ENCODE results near the gene TMEM184B. TPM values are rescaled to one million over a fixed set of nuclear protein-coding genes. Genes with fewer than 3 reads are reported as not detected.

TMEM184B gene
- total RNA-seq, 1 experiment from 2014 or later, result 89.7 TPM

DNA sequence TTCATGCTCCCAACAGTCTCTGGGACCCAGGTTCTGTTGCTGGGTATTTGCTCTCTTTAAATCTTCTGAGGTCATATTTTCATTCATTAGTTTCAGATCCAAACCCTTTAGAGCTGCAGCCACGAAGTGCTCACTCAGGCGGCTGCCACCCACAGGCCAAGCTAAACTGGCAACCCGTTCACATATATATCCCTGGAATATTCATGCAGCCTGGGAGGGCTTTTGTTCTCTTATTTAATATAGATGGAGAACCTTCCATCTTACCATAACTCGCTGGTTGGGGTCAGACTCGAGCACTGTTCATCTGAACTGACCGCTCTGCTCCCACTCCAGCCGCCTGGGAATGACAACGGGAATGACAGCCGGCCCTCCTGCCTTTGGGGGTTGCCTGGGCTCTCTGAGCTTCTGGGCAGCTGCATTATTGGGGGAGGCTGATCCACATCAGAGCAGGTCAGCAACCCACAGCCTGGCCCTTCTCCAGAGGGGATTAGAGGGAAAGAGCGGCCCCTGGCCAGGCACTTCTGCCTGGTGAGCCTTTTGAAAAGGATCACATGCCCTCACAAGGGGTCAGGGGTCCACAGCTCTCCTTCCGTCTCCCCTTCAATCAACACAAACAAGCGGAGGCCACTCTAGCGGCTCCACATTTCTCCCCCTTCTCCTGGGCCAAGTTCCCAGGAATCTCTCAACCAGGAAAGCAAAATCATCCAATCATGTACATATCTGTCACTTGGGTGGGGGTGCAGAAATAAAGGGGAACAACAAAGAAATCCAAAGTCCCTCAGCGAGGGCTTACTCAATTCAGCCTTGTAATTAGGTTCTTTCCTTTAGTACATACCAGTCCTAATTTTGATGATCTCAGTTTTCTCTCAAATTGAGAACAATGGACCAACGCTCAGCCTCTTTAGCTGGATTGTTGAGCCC lies 11.8 kb downstream of the TMEM184B start:
- Mint-ChIP-seq H3K36me3 (peaks cover 5% of the 10 kb centered on the region; the same call in 1 of the 2 replicates), H3K4me3 (no peak overlapping the region), H3K27me3 (ENCODE audit: low read depth) (no peaks in the 10 kb centered on the region), H3K9me3 (no peaks in the 10 kb centered on the region), H3K4me1 (peaks cover 52% of the 10 kb centered on the region), H3K27ac (peak overlapping the region; percentile 43)
- ChIA-PET CTCF (interaction anchor here (0.6 to 3.2 kb wide), 12 partner anchors 10 to 209 kb away, joined by 3 to 27 read pairs (median 4); no protein-coding TSS in a partner anchor), POLR2A (interaction anchor here (1.0 kb wide), 1 partner anchor 75 kb away, joined by 3 read pairs; no protein-coding TSS in a partner anchor)
- no peak for ATAC-seq
- TF ChIP-seq NFYB (CRISPR knock-in tag; conservative IDR thresholded peaks at IDR 0.05; ENCODE audit: low read depth), result no peak
- TF ChIP-seq NFE2L1 (CRISPR knock-in tag; IDR thresholded peaks at IDR 0.05), result no peak
- no peak for TF ChIP-seq HMGA2 (CRISPR knock-in tag; IDR thresholded peaks at IDR 0.05)
- TF ChIP-seq CREM (CRISPR knock-in tag; IDR thresholded peaks at IDR 0.05), result no peak
- TF ChIP-seq ZNF263 (CRISPR knock-in tag; IDR thresholded peaks at IDR 0.05; ENCODE audit: low read depth), result no peak
- TF ChIP-seq, protein P1, sequence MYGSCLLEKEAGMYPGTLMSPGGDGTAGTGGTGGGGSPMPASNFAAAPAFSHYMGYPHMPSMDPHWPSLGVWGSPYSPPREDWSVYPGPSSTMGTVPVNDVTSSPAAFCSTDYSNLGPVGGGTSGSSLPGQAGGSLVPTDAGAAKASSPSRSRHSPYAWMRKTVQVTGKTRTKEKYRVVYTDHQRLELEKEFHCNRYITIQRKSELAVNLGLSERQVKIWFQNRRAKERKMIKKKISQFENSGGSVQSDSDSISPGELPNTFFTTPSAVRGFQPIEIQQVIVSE (CRISPR knock-in tag; IDR thresholded peaks at IDR 0.05; ENCODE audit: borderline replicate concordance), result no peak
- TF ChIP-seq, protein P2, sequence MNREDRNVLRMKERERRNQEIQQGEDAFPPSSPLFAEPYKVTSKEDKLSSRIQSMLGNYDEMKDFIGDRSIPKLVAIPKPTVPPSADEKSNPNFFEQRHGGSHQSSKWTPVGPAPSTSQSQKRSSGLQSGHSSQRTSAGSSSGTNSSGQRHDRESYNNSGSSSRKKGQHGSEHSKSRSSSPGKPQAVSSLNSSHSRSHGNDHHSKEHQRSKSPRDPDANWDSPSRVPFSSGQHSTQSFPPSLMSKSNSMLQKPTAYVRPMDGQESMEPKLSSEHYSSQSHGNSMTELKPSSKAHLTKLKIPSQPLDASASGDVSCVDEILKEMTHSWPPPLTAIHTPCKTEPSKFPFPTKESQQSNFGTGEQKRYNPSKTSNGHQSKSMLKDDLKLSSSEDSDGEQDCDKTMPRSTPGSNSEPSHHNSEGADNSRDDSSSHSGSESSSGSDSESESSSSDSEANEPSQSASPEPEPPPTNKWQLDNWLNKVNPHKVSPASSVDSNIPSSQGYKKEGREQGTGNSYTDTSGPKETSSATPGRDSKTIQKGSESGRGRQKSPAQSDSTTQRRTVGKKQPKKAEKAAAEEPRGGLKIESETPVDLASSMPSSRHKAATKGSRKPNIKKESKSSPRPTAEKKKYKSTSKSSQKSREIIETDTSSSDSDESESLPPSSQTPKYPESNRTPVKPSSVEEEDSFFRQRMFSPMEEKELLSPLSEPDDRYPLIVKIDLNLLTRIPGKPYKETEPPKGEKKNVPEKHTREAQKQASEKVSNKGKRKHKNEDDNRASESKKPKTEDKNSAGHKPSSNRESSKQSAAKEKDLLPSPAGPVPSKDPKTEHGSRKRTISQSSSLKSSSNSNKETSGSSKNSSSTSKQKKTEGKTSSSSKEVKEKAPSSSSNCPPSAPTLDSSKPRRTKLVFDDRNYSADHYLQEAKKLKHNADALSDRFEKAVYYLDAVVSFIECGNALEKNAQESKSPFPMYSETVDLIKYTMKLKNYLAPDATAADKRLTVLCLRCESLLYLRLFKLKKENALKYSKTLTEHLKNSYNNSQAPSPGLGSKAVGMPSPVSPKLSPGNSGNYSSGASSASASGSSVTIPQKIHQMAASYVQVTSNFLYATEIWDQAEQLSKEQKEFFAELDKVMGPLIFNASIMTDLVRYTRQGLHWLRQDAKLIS (CRISPR knock-in tag; IDR thresholded peaks at IDR 0.05; ENCODE audit: borderline replicate concordance), result no peak
- TF ChIP-seq CBFB (CRISPR knock-in tag; IDR thresholded peaks at IDR 0.05; ENCODE audit: low read depth), result no peak
- no peak for DNase-seq (ENCODE audit: low spot score)

- Mint-ChIP-seq H3K36me3 (peaks cover 5% of the 10 kb centered on the region; the same call in 1 of the 2 replicates), H3K4me3 (no peak overlapping the region), H3K4me1 (peaks cover 41% of the 10 kb centered on the region), H3K27me3 (ENCODE audit: low read depth) (no peaks in the 10 kb centered on the region), H3K9me3 (no peaks in the 10 kb centered on the region), H3K27ac (peak overlapping the region; percentile 83)
- CTCF ChIA-PET, result interaction anchor here (0.6 kb wide), 1 partner anchor 315 kb away, joined by 4 read pairs; no protein-coding TSS in a partner anchor
- POLR2A ChIA-PET, result no interaction called here
- no peak for DNase-seq (ENCODE audit: low spot score)
- ATAC-seq, result no peak
- TF ChIP-seq, protein P3, sequence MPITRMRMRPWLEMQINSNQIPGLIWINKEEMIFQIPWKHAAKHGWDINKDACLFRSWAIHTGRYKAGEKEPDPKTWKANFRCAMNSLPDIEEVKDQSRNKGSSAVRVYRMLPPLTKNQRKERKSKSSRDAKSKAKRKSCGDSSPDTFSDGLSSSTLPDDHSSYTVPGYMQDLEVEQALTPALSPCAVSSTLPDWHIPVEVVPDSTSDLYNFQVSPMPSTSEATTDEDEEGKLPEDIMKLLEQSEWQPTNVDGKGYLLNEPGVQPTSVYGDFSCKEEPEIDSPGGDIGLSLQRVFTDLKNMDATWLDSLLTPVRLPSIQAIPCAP (CRISPR knock-in tag; IDR thresholded peaks at IDR 0.05), result no peak
- TF ChIP-seq ETV6 (CRISPR knock-in tag; IDR thresholded peaks at IDR 0.05), result no peak
- TF ChIP-seq, protein P4, sequence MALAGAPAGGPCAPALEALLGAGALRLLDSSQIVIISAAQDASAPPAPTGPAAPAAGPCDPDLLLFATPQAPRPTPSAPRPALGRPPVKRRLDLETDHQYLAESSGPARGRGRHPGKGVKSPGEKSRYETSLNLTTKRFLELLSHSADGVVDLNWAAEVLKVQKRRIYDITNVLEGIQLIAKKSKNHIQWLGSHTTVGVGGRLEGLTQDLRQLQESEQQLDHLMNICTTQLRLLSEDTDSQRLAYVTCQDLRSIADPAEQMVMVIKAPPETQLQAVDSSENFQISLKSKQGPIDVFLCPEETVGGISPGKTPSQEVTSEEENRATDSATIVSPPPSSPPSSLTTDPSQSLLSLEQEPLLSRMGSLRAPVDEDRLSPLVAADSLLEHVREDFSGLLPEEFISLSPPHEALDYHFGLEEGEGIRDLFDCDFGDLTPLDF (CRISPR knock-in tag; IDR thresholded peaks at IDR 0.05), result no peak
- TF ChIP-seq TEAD4 (CRISPR knock-in tag; IDR thresholded peaks at IDR 0.05), result no peak
- no peak for TF ChIP-seq ZNF416 (CRISPR knock-in tag; IDR thresholded peaks at IDR 0.05)
- TF ChIP-seq, protein P5, sequence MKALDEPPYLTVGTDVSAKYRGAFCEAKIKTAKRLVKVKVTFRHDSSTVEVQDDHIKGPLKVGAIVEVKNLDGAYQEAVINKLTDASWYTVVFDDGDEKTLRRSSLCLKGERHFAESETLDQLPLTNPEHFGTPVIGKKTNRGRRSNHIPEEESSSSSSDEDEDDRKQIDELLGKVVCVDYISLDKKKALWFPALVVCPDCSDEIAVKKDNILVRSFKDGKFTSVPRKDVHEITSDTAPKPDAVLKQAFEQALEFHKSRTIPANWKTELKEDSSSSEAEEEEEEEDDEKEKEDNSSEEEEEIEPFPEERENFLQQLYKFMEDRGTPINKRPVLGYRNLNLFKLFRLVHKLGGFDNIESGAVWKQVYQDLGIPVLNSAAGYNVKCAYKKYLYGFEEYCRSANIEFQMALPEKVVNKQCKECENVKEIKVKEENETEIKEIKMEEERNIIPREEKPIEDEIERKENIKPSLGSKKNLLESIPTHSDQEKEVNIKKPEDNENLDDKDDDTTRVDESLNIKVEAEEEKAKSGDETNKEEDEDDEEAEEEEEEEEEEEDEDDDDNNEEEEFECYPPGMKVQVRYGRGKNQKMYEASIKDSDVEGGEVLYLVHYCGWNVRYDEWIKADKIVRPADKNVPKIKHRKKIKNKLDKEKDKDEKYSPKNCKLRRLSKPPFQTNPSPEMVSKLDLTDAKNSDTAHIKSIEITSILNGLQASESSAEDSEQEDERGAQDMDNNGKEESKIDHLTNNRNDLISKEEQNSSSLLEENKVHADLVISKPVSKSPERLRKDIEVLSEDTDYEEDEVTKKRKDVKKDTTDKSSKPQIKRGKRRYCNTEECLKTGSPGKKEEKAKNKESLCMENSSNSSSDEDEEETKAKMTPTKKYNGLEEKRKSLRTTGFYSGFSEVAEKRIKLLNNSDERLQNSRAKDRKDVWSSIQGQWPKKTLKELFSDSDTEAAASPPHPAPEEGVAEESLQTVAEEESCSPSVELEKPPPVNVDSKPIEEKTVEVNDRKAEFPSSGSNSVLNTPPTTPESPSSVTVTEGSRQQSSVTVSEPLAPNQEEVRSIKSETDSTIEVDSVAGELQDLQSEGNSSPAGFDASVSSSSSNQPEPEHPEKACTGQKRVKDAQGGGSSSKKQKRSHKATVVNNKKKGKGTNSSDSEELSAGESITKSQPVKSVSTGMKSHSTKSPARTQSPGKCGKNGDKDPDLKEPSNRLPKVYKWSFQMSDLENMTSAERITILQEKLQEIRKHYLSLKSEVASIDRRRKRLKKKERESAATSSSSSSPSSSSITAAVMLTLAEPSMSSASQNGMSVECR (CRISPR knock-in tag; IDR thresholded peaks at IDR 0.05; ENCODE audit: borderline replicate concordance), result no peak
- TF ChIP-seq GABPB1 (CRISPR knock-in tag; IDR thresholded peaks at IDR 0.05), result no peak
- no peak for TF ChIP-seq TP53 (CRISPR knock-in tag; IDR thresholded peaks at IDR 0.05)
- TF ChIP-seq, protein P6, sequence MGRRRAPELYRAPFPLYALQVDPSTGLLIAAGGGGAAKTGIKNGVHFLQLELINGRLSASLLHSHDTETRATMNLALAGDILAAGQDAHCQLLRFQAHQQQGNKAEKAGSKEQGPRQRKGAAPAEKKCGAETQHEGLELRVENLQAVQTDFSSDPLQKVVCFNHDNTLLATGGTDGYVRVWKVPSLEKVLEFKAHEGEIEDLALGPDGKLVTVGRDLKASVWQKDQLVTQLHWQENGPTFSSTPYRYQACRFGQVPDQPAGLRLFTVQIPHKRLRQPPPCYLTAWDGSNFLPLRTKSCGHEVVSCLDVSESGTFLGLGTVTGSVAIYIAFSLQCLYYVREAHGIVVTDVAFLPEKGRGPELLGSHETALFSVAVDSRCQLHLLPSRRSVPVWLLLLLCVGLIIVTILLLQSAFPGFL (CRISPR knock-in tag; IDR thresholded peaks at IDR 0.05; ENCODE audit: borderline replicate concordance), result no peak
- TF ChIP-seq E2F5 (CRISPR knock-in tag; IDR thresholded peaks at IDR 0.05), result no peak
- TF ChIP-seq, protein P7, sequence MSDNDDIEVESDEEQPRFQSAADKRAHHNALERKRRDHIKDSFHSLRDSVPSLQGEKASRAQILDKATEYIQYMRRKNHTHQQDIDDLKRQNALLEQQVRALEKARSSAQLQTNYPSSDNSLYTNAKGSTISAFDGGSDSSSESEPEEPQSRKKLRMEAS (CRISPR knock-in tag; IDR thresholded peaks at IDR 0.05), result no peak
- no peak for TF ChIP-seq FOXJ3 (CRISPR knock-in tag; IDR thresholded peaks at IDR 0.05; ENCODE audit: borderline replicate concordance)
Measured at GRCh38 chr22:38259370-38259769, 13.4 kb downstream of the TMEM184B start.

Measured in WTC11 (cell line).